PC-3 (cell line): Measurements from ENCODE around the gene ACAD8. TPM values are rescaled to one million over a fixed set of nuclear protein-coding genes. Genes with fewer than 3 reads are reported as not detected.

Source experiments
- ATAC-seq: fragments of 200-7000 bp; cut with Tn5 transposase; 2 replicates; pipeline ENCODE4 v1.9.1; 2020; ENCODE audit warnings: mild to moderate bottlenecking, moderate library complexity
- BruUV-seq: library from RNA; stranded (reverse); fragments of 400-500 nt; replicated peaks from 2 replicates; lab custom pipeline; 2021; lab: Mats Ljungman, UMichigan
- CTCF ChIA-PET: fragments of 300-600 bp; sonication (Branson Sonifier 250); formaldehyde crosslinking; loops from one replicate; lab custom pipeline; 2022; ENCODE audit warnings: antibody characterized with exemption; lab: Charles Lee
- POLR2A ChIA-PET: fragments of 300-600 bp; sonication (Branson Sonifier 250); formaldehyde crosslinking; loops from one replicate; lab custom pipeline; 2022; ENCODE audit warnings: antibody characterized with exemption; ENCODE audit not compliant: unreplicated experiment; lab: Charles Lee
- DNase-seq: peaks from one replicate; pipeline ENCODE4 v3.0.0-alpha.2; 2015
- H2AFZ ChIP-seq: fragments of 300-600 bp; sonication (generic); 2 replicates; pipeline ENCODE4 v1.6.0; 2016; ENCODE audit warnings: antibody characterized with exemption, low read length
- H3F3A ChIP-seq: fragments of 300-600 bp; sonication (generic); one replicate; pipeline ENCODE4 v1.6.0; 2017; ENCODE audit warnings: antibody characterized with exemption, low read length, control low read depth, mild to moderate bottlenecking; ENCODE audit not compliant: unreplicated experiment
- H3K27ac ChIP-seq: fragments of 300-600 bp; sonication (generic); 2 replicates; pipeline ENCODE4 v1.5.1; 2016; ENCODE audit warnings: mild to moderate bottlenecking, low read length
- H3K27me3 ChIP-seq: fragments of 300-600 bp; sonication (generic); 2 replicates; pipeline ENCODE4 v1.6.1; 2016; ENCODE audit warnings: low read length, mixed read lengths
- H3K36me3 ChIP-seq: fragments of 300-600 bp; sonication (generic); 2 replicates; pipeline ENCODE4 v1.6.1; 2016; ENCODE audit warnings: low read depth, mixed run types, low read length, mixed read lengths
- H3K4me1 ChIP-seq: fragments of 300-600 bp; sonication (generic); 2 replicates; pipeline ENCODE4 v1.5.1; 2016; ENCODE audit warnings: low read length; ENCODE audit not compliant: insufficient read depth
- H3K4me2 ChIP-seq: fragments of 300-600 bp; sonication (generic); 2 replicates; pipeline ENCODE4 v1.6.0; 2016; ENCODE audit warnings: low read length
- H3K4me3 ChIP-seq: fragments of 300-600 bp; sonication (generic); 2 replicates; pipeline ENCODE4 v1.5.1; 2016; ENCODE audit warnings: mild to moderate bottlenecking, low read length, mixed read lengths
- H3K79me2 ChIP-seq: fragments of 300-600 bp; sonication (generic); 2 replicates; pipeline ENCODE4 v1.6.1; 2017; ENCODE audit warnings: low read length, mixed read lengths
- H3K9ac ChIP-seq: fragments of 300-600 bp; sonication (generic); 2 replicates; pipeline ENCODE4 v1.6.0; 2016; ENCODE audit warnings: mild to moderate bottlenecking, low read length
- H3K9me2 ChIP-seq: fragments of 300-600 bp; sonication (generic); replicated peaks from 2 replicates; pipeline ENCODE4 v1.6.1; 2016; ENCODE audit warnings: mixed run types, low read length, mixed read lengths
- H3K9me3 ChIP-seq: fragments of 300-600 bp; sonication (generic); 2 replicates; pipeline ENCODE4 v1.6.1; 2016; ENCODE audit warnings: low read length, mixed read lengths
- H4K20me1 ChIP-seq: fragments of 300-600 bp; sonication (generic); 2 replicates; pipeline ENCODE4 v1.6.1; 2016; ENCODE audit warnings: low read length, mixed read lengths
- EZH2 ChIP-seq: fragments of 300-600 bp; sonication (generic); IDR thresholded peaks from one replicate; pipeline ENCODE4 v1.6.1; 2017; ENCODE audit warnings: antibody characterized with exemption, mild to moderate bottlenecking, low read length; ENCODE audit not compliant: unreplicated experiment
- EZH2phosphoT487 ChIP-seq: fragments of 300-600 bp; sonication (generic); IDR thresholded peaks from 2 replicates; pipeline ENCODE4 v1.6.1; 2018; ENCODE audit warnings: mild to moderate bottlenecking, antibody characterized with exemption, low read length, borderline replicate concordance
- intact Hi-C: fragments of 100-400 bp; cut with micrococcal nuclease; formaldehyde crosslinking; loops from 2 replicates; pipeline ENCODE4 v1.9.0; 2023
- total RNA-seq: library from RNA; depleted of rRNA; stranded (reverse); fragments of >200 nt; gene quantifications from 2 replicates; pipeline ENCODE4 v1.2.3, GENCODE V29; 2014
- TF ChIP-seq, protein P1 (sequence below): fragments of 300-600 bp; sonication (generic); conservative IDR thresholded peaks from 2 replicates; pipeline ENCODE4 v1.5.1; 2017; ENCODE audit warnings: antibody characterized with exemption, low read depth, mild to moderate bottlenecking, low read length

ACAD8 gene
- total RNA-seq, 1 experiment from 2014 or later, result 22.6 TPM

DNA sequence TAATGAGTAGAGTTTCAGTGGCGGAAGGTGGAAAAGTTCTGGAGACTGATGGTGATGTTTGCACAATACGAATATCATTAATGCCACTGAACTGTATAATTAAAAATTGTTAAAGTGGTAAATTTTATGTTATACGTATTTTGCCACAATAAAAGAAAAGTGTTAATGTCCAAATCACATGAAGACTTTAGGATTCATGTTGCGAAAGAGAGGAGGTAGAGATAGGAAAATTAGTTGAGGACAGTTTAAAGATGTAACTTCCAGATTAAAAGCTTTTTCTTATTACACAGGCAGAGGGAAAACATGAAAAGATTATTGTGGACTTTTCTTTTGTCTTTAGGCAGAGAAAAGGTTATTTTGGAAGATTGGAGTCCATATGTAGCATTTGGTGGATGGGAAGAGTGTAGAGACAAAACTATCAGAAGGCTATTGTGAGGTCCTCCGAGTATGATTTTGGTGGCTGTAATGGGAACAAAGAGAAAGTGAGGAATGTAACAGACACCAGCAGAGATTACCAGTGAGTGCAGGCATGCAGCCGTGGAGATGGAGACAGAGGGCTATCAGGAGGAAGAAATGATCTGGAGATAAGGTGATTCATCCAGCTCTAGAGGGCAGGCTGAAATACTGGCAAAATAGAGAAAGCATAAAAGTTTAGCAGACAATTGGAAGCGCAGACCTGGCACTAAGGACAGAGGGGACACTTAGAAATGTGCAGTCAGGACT, 16.4 kb upstream of the ACAD8 start:
- Histone ChIP-seq H3K4me3 (no peak overlapping the region), H3K9ac (no peak overlapping the region), H3K27ac (no peak overlapping the region), H3K27me3 (no peaks in the 10 kb centered on the region), H4K20me1 (no peaks in the 10 kb centered on the region), H3K4me2 (no peak overlapping the region), H3K36me3 (peaks cover 14% of the 10 kb centered on the region), H2AFZ (no peak overlapping the region), H3K9me3 (no peaks in the 10 kb centered on the region), H3F3A (no peaks in the 10 kb centered on the region), H3K4me1 (no peaks in the 10 kb centered on the region), H3K79me2 (peaks cover 25% of the 10 kb centered on the region), H3K9me2 (no peaks in the 10 kb centered on the region)
- CTCF ChIA-PET, result no interaction called here
- POLR2A ChIA-PET, result no interaction called here
- ATAC-seq (no peak), DNase-seq (no peak)
- intact Hi-C loops, result no loop called here
- no peak for TF ChIP-seq EZH2
- TF ChIP-seq EZH2phosphoT487, result no peak
- TF ChIP-seq, protein P1, sequence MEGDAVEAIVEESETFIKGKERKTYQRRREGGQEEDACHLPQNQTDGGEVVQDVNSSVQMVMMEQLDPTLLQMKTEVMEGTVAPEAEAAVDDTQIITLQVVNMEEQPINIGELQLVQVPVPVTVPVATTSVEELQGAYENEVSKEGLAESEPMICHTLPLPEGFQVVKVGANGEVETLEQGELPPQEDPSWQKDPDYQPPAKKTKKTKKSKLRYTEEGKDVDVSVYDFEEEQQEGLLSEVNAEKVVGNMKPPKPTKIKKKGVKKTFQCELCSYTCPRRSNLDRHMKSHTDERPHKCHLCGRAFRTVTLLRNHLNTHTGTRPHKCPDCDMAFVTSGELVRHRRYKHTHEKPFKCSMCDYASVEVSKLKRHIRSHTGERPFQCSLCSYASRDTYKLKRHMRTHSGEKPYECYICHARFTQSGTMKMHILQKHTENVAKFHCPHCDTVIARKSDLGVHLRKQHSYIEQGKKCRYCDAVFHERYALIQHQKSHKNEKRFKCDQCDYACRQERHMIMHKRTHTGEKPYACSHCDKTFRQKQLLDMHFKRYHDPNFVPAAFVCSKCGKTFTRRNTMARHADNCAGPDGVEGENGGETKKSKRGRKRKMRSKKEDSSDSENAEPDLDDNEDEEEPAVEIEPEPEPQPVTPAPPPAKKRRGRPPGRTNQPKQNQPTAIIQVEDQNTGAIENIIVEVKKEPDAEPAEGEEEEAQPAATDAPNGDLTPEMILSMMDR, result no peak
- no TSS peak for BruUV-seq

DNA sequence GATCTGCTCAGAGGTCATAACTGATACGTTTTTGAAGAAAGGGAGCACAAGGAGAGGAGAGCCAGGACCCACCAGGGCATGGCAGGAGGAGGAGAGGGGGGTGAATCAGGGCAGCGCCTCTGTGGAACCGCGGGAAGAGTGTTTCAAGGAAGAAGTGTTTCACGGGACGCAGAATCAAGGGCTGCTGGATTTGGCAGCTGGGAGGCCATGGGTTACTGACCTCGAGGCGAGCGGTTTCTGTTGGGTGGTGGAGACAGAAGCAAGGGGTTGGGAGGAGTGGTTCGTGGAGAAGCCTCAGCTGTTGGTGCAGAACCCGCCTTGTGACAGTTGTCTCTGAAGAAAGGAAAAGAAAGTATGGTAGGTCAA, 15.8 kb upstream of the ACAD8 start:
- H3F3A ChIP-seq, result no peaks in the 10 kb centered on the region
- H3K4me2 ChIP-seq, result no peak overlapping the region
- H3K9me3 ChIP-seq, result no peaks in the 10 kb centered on the region
- no TSS peak for BruUV-seq
- ATAC-seq (no peak), DNase-seq (no peak)
- no peaks in the 10 kb centered on the region for H4K20me1 ChIP-seq
- H3K36me3 ChIP-seq, result peaks cover 15% of the 10 kb centered on the region
- no peak overlapping the region for H3K27ac ChIP-seq
- ChIA-PET CTCF (no interaction called here), POLR2A (no interaction called here)
- no peak overlapping the region for H3K9ac ChIP-seq
- no peaks in the 10 kb centered on the region for H3K27me3 ChIP-seq
- H3K9me2 ChIP-seq, result no peaks in the 10 kb centered on the region
- no peak overlapping the region for H2AFZ ChIP-seq
- intact Hi-C loops, result no loop called here
- H3K4me1 ChIP-seq, result no peaks in the 10 kb centered on the region
- TF ChIP-seq EZH2 (no peak), EZH2phosphoT487 (no peak)
- TF ChIP-seq, protein P1, result no peak
- H3K4me3 ChIP-seq, result no peak overlapping the region
- peaks cover 20% of the 10 kb centered on the region; the same call in 1 of the 2 replicates for H3K79me2 ChIP-seq

DNA sequence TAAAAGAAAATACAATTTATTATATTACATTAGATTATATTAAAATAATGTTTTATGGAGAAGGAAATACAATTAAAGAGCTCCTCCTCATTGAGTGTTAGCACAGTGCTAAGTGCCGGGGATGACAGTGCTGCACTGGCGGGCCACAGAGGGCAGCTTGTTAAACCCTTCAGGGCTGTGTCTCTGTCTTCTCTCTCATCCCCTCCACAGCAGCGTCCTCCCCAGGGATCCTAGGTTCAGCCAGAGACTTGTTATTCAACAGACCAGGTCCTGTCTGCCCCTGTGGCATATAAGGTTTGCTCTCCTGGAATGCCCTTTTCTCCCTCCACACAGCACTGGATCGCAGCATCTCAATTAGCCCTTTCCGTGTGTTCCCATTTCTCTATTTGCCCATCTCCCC, 14.4 kb upstream of the ACAD8 start:
- H3K27me3 ChIP-seq, result no peaks in the 10 kb centered on the region
- intact Hi-C loops, result no loop called here
- H3K4me2 ChIP-seq, result no peak overlapping the region
- ChIA-PET POLR2A (no interaction called here), CTCF (no interaction called here)
- BruUV-seq, result no TSS peak
- H4K20me1 ChIP-seq, result no peaks in the 10 kb centered on the region
- no peak for TF ChIP-seq EZH2phosphoT487
- TF ChIP-seq, protein P1, result no peak
- no peak for TF ChIP-seq EZH2
- H3F3A ChIP-seq, result no peaks in the 10 kb centered on the region
- peaks cover 10% of the 10 kb centered on the region; the same call in 1 of the 2 replicates for H3K79me2 ChIP-seq
- DNase-seq (no peak), ATAC-seq (no peak)
- H3K36me3 ChIP-seq, result peaks cover 23% of the 10 kb centered on the region
- no peaks in the 10 kb centered on the region for H3K9me3 ChIP-seq
- H3K9ac ChIP-seq, result no peak overlapping the region
- H3K9me2 ChIP-seq, result no peaks in the 10 kb centered on the region
- H3K4me1 ChIP-seq, result no peaks in the 10 kb centered on the region
- no peak overlapping the region for H3K4me3 ChIP-seq
- no peak overlapping the region for H2AFZ ChIP-seq
- no peak overlapping the region for H3K27ac ChIP-seq
